SK-N-SH (cell line): ENCODE data around the gene NDOR1. TPM values are rescaled to one million over a fixed set of nuclear protein-coding genes. Genes with fewer than 3 reads are reported as not detected.

Experiments used
- CTCF ChIA-PET: fragments of 300-600, 350-600 bp; formaldehyde crosslinking; extraction: SDS; loops from one replicate; lab custom pipeline; 2021; lab: Yijun Ruan, JAX
- POLR2A ChIA-PET: fragments of 350-600 bp; sonication (Branson Sonifier 250); formaldehyde crosslinking; extraction: SDS; loops from one replicate; lab custom pipeline; 2020; ENCODE audit warnings: antibody characterized with exemption, inconsistent platforms; lab: Yijun Ruan, JAX
- DNase-seq: peaks from one replicate; pipeline ENCODE4 v3.0.0; 2012
- H2AFZ ChIP-seq: fragments of 200-600 bp; sonication (generic); 2 replicates; pipeline ENCODE4 v1.8.1; 2016; ENCODE audit warnings: antibody characterized with exemption, mild to moderate bottlenecking, low read depth
- H3F3A ChIP-seq: fragments of 200-600 bp; sonication (generic); replicated peaks from 2 replicates; pipeline ENCODE3; 2016; ENCODE audit warnings: antibody characterized with exemption, mild to moderate bottlenecking; ENCODE audit not compliant: insufficient read depth
- H3K27ac ChIP-seq, 2 experiments: fragments of 200-500 bp in 1 of 2; fragments of 200-600 bp in 1 of 2; sonication (Bioruptor generic) in 1 of 2; sonication (generic), shearing (Covaris generic) in 1 of 2; 2 replicates each; pipeline versions ENCODE4 v1.5.1 to v1.6.1; 2014 to 2016; ENCODE audit warnings: low read depth in 2 of 2, inconsistent platforms in 1 of 2, low read length in 1 of 2, mild to moderate bottlenecking in 1 of 2, mixed read lengths in 1 of 2
- H3K27me3 ChIP-seq: fragments of 200-600 bp; sonication (generic), shearing (Covaris generic); 2 replicates; pipeline ENCODE4 v1.6.1; 2016; ENCODE audit warnings: mixed run types; ENCODE audit not compliant: insufficient read depth
- H3K36me3 ChIP-seq, 2 experiments: fragments of 200-500 bp in 1 of 2; fragments of 200-600 bp in 1 of 2; sonication (Bioruptor generic) in 1 of 2; sonication (generic) in 1 of 2; replicated peaks in 1 of 2; 2 replicates each; pipeline versions ENCODE3 to v1.5.1; 2014 to 2016; ENCODE audit warnings: low read length in 1 of 2, mild to moderate bottlenecking in 1 of 2; ENCODE audit not compliant: insufficient read depth in 2 of 2, control insufficient read depth in 1 of 2
- H3K4me1 ChIP-seq, 2 experiments: fragments of 200-500 bp in 1 of 2; fragments of 200-600 bp in 1 of 2; sonication (Bioruptor generic) in 1 of 2; sonication (generic), shearing (Covaris generic) in 1 of 2; 2 replicates each; pipeline versions ENCODE4 v1.5.1 to v1.6.1; 2014 to 2016; ENCODE audit warnings: low read depth in 1 of 2, low read length in 1 of 2, mixed run types in 1 of 2; ENCODE audit not compliant: insufficient read depth in 2 of 2, control insufficient read depth in 1 of 2
- H3K4me2 ChIP-seq: fragments of 200-600 bp; sonication (generic), shearing (Covaris generic); 2 replicates; pipeline ENCODE4 v1.6.1; 2017; ENCODE audit warnings: mixed run types
- H3K4me3 ChIP-seq, 2 experiments: fragments of 200-500 bp in 1 of 2; fragments of 200-600 bp in 1 of 2; sonication (Bioruptor generic) in 1 of 2; sonication (generic), shearing (Covaris generic) in 1 of 2; 2 replicates each; pipeline versions ENCODE4 v1.5.1 to v1.8.1; 2014 to 2016; ENCODE audit warnings: low read depth in 2 of 2, inconsistent platforms in 1 of 2, low read length in 1 of 2, mild to moderate bottlenecking in 1 of 2, mixed read lengths in 1 of 2, moderate library complexity in 1 of 2
- H3K79me2 ChIP-seq: fragments of 200-600 bp; sonication (generic); 2 replicates; pipeline ENCODE4 v1.8.1; 2017; ENCODE audit warnings: mild to moderate bottlenecking; ENCODE audit not compliant: insufficient read depth
- H3K9ac ChIP-seq: fragments of 200-600 bp; sonication (generic); 2 replicates; pipeline ENCODE4 v1.6.1; 2017; ENCODE audit warnings: mixed run types
- H3K9me2 ChIP-seq: fragments of 200-600 bp; sonication (generic); 2 replicates; pipeline ENCODE4 v1.6.1; 2017; ENCODE audit warnings: mixed run types
- H3K9me3 ChIP-seq: fragments of 200-600 bp; sonication (generic); 2 replicates; pipeline ENCODE4 v1.6.1; 2017; ENCODE audit warnings: mixed run types, mild to moderate bottlenecking, moderate library complexity
- H4K20me1 ChIP-seq: fragments of 200-600 bp; sonication (generic); 2 replicates; pipeline ENCODE4 v1.6.1; 2017; ENCODE audit warnings: mild to moderate bottlenecking, mixed run types; ENCODE audit not compliant: insufficient read depth
- CTCF ChIP-seq: fragments of 200-600 bp; sonication (generic); IDR thresholded peaks from 2 replicates; pipeline ENCODE4 v1.6.1; 2017; ENCODE audit warnings: antibody characterized with exemption, mild to moderate bottlenecking, moderate library complexity
- ELF1 ChIP-seq: IDR thresholded peaks from 2 replicates; pipeline ENCODE4 v1.4.0; 2012
- EZH2phosphoT487 ChIP-seq: fragments of 200-600 bp; sonication (generic); IDR thresholded peaks from 2 replicates; pipeline ENCODE4 v1.6.1; 2017; ENCODE audit warnings: low read depth, mixed run types, mild to moderate bottlenecking, antibody characterized with exemption, moderate library complexity, borderline replicate concordance
- FOSL2 ChIP-seq: IDR thresholded peaks from 2 replicates; pipeline ENCODE4 v1.4.0; 2012; ENCODE audit warnings: low read depth, mild to moderate bottlenecking, moderate library complexity, borderline replicate concordance
- FOXJ3 ChIP-seq: sonication (generic); formaldehyde crosslinking; IDR thresholded peaks from 2 replicates; pipeline ENCODE4 v1.5.1; 2020; ENCODE audit warnings: mild to moderate bottlenecking, missing genetic modification reagents
- FOXM1 ChIP-seq: IDR thresholded peaks from 2 replicates; pipeline ENCODE4 v1.4.0; 2012; ENCODE audit warnings: low read depth, mild to moderate bottlenecking
- GABPA ChIP-seq: IDR thresholded peaks from 2 replicates; pipeline ENCODE4 v1.4.0; 2012; ENCODE audit warnings: low read depth, mild to moderate bottlenecking
- GATA2 ChIP-seq: sonication (generic); formaldehyde crosslinking; IDR thresholded peaks from 2 replicates; pipeline ENCODE4 v1.5.0; 2020; ENCODE audit warnings: mild to moderate bottlenecking, missing genetic modification reagents
- IRF3 ChIP-seq: fragments of 150-350 bp; IDR thresholded peaks from 2 replicates; pipeline ENCODE4 v1.6.1; 2016; ENCODE audit warnings: mild to moderate bottlenecking, low read depth, low read length
- MXI1 ChIP-seq: IDR thresholded peaks from 2 replicates; pipeline ENCODE4 v1.6.1; 2012; ENCODE audit warnings: mild to moderate bottlenecking, low read depth, low read length, improper control_type of control experiment
- NRF1 ChIP-seq: IDR thresholded peaks from 2 replicates; pipeline ENCODE4 v1.6.1; 2012; ENCODE audit warnings: low read depth, mild to moderate bottlenecking, low read length
- RCOR1 ChIP-seq: fragments of 150-350 bp; IDR thresholded peaks from 2 replicates; pipeline ENCODE4 v1.6.1; 2017; ENCODE audit warnings: antibody characterized with exemption, low read length
- REST ChIP-seq: IDR thresholded peaks from 2 replicates; pipeline ENCODE4 v1.6.1; 2012; ENCODE audit warnings: mild to moderate bottlenecking, low read depth, low read length, moderate library complexity
- TAF1 ChIP-seq: IDR thresholded peaks from 2 replicates; pipeline ENCODE4 v1.6.1; 2012; ENCODE audit warnings: low read depth, mild to moderate bottlenecking, low read length, moderate library complexity, borderline replicate concordance
- TCF12 ChIP-seq: IDR thresholded peaks from 2 replicates; pipeline ENCODE4 v1.4.0; 2012
- WGBS: methylation state at CpG from one replicate; pipeline ENCODE4 v1.1.6; 2017; ENCODE audit warnings: low lambda C conversion rate; 5-methylcytosine and 5-hydroxymethylcytosine counted together
- polyA plus RNA-seq, 3 experiments: library from polyadenylated mRNA; depleted of rRNA; stranded (reverse); fragments of >200 nt; gene quantifications; 2 replicates each; pipeline ENCODE4 v1.2.3, GENCODE V29; 2012
- TF ChIP-seq, protein P1 (sequence below): IDR thresholded peaks from 2 replicates; pipeline ENCODE4 v1.4.0; 2012; ENCODE audit warnings: low read depth

Gene NDOR1
- polyA plus RNA-seq, 1 of the 3 experiments (the other 2 are of a cell fraction) = 8.6 TPM

- no peak for TF ChIP-seq REST
These were observed 17.4 kb upstream of the NDOR1 start (continued) for GRCh38 chr9:137188086-137188489.

GRCh38 chr9:137188490-137189296, 16.8 kb upstream of the NDOR1 start, which contains the start of the genes ANAPC2 and SSNA1:
ANAPC2 (minus strand) TSS chr9:137188560; CDS start chr9:137188532, 28 bp downstream.
SSNA1 (plus strand) TSS chr9:137188676; CDS start chr9:137188727, 51 bp downstream.
- Histone ChIP-seq H3F3A (peaks cover 16% of the 10 kb centered on the region), H3K4me3 (peak within 1 kb of the TSS; percentile 71 to 84), H3K27ac (peak within 1 kb of the TSS; percentile 91 to 95), H3K4me1 (peaks cover 12 to 33% of the 10 kb centered on the region in 2 experiments; a peak in 3 of 4 replicates), H3K9ac (peak within 1 kb of the TSS; percentile 85), H2AFZ (0 out of 2 replicates have a peak within 1 kb of the TSS, but pooled peaks have one; percentile 65), H3K27me3 (no peaks in the 10 kb centered on the region), H3K9me2 (no peaks in the 10 kb centered on the region), H3K4me2 (peak within 1 kb of the TSS; percentile 99), H3K36me3 (peaks cover 3 to 41% of the 10 kb centered on the region in 2 experiments), H3K9me3 (no peaks in the 10 kb centered on the region), H4K20me1 (peaks cover 31% of the 10 kb centered on the region), H3K79me2 (peaks cover 61% of the 10 kb centered on the region)
- under 1% methylated on average over 39 of the region's 98 CpGs for WGBS
- ChIA-PET POLR2A (interaction anchor here (0.6 to 2.7 kb wide), 12 partner anchors 8 to 62 kb away, joined by 3 to 20 read pairs (median 6); partner anchors contain the start of genes GRIN1, LRRC26, NDOR1 and RNF208), CTCF (interaction anchor here (0.6 to 3.5 kb wide), 22 partner anchors 9 to 517 kb away, joined by 3 to 24 read pairs (median 4); partner anchors contain the start of genes CYSRT1, LRRC26, NDOR1 and RNF224)
- peak; percentile 99 for DNase-seq
- TF ChIP-seq MXI1 (peak; percentile 79), FOXJ3 (CRISPR knock-in tag) (0 out of 2 replicates have a peak, but pooled peaks have one; percentile 40), IRF3 (no peak), TAF1 (peak; percentile 81), CTCF (peak; percentile 47), FOXM1 (no peak), NRF1 (peak; percentile 87), FOSL2 (no peak), GABPA (peak; percentile 54), RCOR1 (0 out of 2 replicates have a peak, but pooled peaks have one; percentile 9), TCF12 (no peak), REST (peak; percentile 68), GATA2 (0 out of 2 replicates have a peak, but pooled peaks have one; percentile 25), ELF1 (peak; percentile 85), EZH2phosphoT487 (no peak)
- TF ChIP-seq, protein P1, sequence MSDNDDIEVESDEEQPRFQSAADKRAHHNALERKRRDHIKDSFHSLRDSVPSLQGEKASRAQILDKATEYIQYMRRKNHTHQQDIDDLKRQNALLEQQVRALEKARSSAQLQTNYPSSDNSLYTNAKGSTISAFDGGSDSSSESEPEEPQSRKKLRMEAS = peak; percentile 52; the same call in 1 of the 2 replicates
